Kidney (tissue), 14 donors: ENCODE measurements around the gene FRMD1. TPM values are rescaled to one million over a fixed set of nuclear protein-coding genes. Genes with fewer than 3 reads are reported as not detected.

ENCODE experiments used
- DNase-seq, 5 donors: peaks; one replicate each; pipeline ENCODE4 v3.0.0-alpha.2; 2013 to 2020
- FAIRE-seq: peaks from 2 replicates; lab custom pipeline; 2012; peaks lifted over from hg19 to GRCh38; lab: Jason Lieb, UNC
- H3K27ac ChIP-seq, 2 donors: one replicate each; pipeline ENCODE4 v1.7.0; 2013; ENCODE audit warnings: low read depth in 2 of 2, low read length in 2 of 2, inconsistent platforms in 1 of 2
- H3K27me3 ChIP-seq: one replicate; pipeline ENCODE4 v1.7.1; 2013; ENCODE audit warnings: low read length, inconsistent platforms; ENCODE audit not compliant: control insufficient read depth, insufficient read depth
- H3K36me3 ChIP-seq, 3 donors: one replicate each; pipeline versions ENCODE4 v1.7.0 to v1.7.1; 2013; ENCODE audit warnings: low read length in 3 of 3, control low read depth in 1 of 3, inconsistent platforms in 1 of 3; ENCODE audit not compliant: insufficient read depth in 3 of 3, control insufficient read depth in 2 of 3
- H3K4me1 ChIP-seq, 3 donors: one replicate each; pipeline versions ENCODE4 v1.7.0 to v1.7.1; 2013; ENCODE audit warnings: low read length in 3 of 3, inconsistent platforms in 1 of 3, low read depth in 1 of 3; ENCODE audit not compliant: control insufficient read depth in 2 of 3, insufficient read depth in 2 of 3
- H3K4me3 ChIP-seq, 3 donors: one replicate each; pipeline versions ENCODE4 v1.7.0 to v1.8.1; 2013; ENCODE audit warnings: low read length in 3 of 3, control low read depth in 1 of 3, inconsistent platforms in 1 of 3
- H3K9ac ChIP-seq, 3 donors: one replicate each; pipeline versions ENCODE4 v1.7.0 to v1.7.1; 2013; ENCODE audit warnings: low read length in 3 of 3, control low read depth in 1 of 3, inconsistent platforms in 1 of 3
- H3K9me3 ChIP-seq, 3 donors: one replicate each; pipeline versions ENCODE4 v1.7.0 to v1.7.1; 2013; ENCODE audit warnings: low read length in 3 of 3, control low read depth in 1 of 3, inconsistent platforms in 1 of 3; ENCODE audit not compliant: control insufficient read depth in 2 of 3, insufficient read depth in 1 of 3
- intact Hi-C: fragments of 100-400 bp; cut with DNase I; formaldehyde crosslinking; loops from one replicate; pipeline ENCODE4 v1.11.1; 2022
- polyA plus RNA-seq: library from polyadenylated mRNA; stranded (reverse); fragments of 350-450 nt; fragmentation: Illumina TruSeq; extraction: RNeasy Lipid Tissue Mini Kit (QIAGEN cat#74804); gene quantifications from one replicate; pipeline ENCODE4 v1.2.3, GENCODE V29; 2014; ENCODE audit warnings: low read depth, low replicate concordance; ENCODE audit not compliant: insufficient read depth
- total RNA-seq: library from RNA; stranded (reverse); fragmentation: NEBNext Ultra II Directional; extraction: Animal tissue kit (Norgen Biotek cat#: 25700); gene quantifications from one replicate; pipeline ENCODE4 v1.2.1, GENCODE V29; 2021
- TF ChIP-seq, protein P1 (sequence below): IDR thresholded peaks from 3 replicates; pipeline ENCODE4 v1.5.1; 2012; ENCODE audit warnings: mild to moderate bottlenecking, moderate library complexity, borderline replicate concordance; ENCODE audit not compliant: insufficient read depth; ENCODE audit errors: extremely low read depth
- donor health status: control.
- donor health status: control.
- donor health status: control.
- donor health status: control.
- donor health status: control.
- donor health status: DM: yes; HTN: yes; CAD: no.
- donor health status: Normal renal cell carcinoma (clear cell type).

Gene FRMD1
- total and polyA plus RNA-seq, 2 donors from 2014 or later: 1.1 to 7.5 TPM

DNA sequence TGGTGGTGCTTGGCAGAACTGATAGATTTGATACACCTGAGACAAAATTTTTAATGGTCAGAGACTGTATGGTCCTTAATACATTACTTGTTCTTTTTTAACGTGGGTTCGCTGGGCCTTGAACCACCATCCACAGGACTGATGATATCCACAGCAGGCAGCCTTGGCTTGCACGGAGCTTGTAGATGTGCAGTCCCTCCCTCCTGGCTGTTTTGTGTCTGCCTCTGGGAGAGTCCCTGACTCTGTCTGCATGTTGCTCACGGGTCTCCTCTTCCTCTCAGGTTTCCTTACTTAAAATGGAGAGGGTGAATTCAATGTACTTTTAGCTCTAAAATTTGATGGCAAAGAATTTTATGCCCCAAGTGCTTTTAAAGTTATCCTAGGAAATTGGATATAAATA is 64.0 kb downstream of the FRMD1 start:
- TF ChIP-seq, protein P1, sequence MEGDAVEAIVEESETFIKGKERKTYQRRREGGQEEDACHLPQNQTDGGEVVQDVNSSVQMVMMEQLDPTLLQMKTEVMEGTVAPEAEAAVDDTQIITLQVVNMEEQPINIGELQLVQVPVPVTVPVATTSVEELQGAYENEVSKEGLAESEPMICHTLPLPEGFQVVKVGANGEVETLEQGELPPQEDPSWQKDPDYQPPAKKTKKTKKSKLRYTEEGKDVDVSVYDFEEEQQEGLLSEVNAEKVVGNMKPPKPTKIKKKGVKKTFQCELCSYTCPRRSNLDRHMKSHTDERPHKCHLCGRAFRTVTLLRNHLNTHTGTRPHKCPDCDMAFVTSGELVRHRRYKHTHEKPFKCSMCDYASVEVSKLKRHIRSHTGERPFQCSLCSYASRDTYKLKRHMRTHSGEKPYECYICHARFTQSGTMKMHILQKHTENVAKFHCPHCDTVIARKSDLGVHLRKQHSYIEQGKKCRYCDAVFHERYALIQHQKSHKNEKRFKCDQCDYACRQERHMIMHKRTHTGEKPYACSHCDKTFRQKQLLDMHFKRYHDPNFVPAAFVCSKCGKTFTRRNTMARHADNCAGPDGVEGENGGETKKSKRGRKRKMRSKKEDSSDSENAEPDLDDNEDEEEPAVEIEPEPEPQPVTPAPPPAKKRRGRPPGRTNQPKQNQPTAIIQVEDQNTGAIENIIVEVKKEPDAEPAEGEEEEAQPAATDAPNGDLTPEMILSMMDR: no peak
- Histone ChIP-seq H3K27me3 (no peaks in the 10 kb centered on the region), H3K4me1 (no peaks in the 10 kb centered on the region), H3K36me3 (no peaks in the 10 kb centered on the region), H3K9ac (no peak overlapping the region), H3K27ac (no peak overlapping the region), H3K9me3 (peaks cover 0 to 18% (median 3%) of the 10 kb centered on the region in 3 donors), H3K4me3 (no peak overlapping the region)
- intact Hi-C loops: no loop called here
- FAIRE-seq (no peak), DNase-seq (peak in 1 of 5 donors; percentile 9)

DNA sequence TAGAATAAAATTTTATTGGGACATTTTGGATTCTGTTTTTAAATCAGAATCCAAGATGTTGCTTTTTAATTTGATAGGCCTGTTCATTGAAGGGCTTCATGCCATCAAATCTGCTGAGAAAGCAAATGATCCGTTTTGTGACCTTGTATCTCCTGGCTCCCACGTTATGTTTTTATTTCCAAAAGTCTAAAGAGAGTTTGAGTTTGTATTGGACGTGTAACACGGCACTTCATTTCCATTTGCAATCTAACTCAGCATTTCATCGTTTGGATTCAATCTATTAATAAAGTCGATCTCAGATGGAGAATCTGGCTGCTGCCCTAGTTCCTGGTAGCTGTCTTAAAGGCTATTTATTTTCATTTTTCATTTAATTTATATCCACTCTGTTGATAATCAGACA is 64.6 kb downstream of the FRMD1 start:
- no peaks in the 10 kb centered on the region for H3K27me3 ChIP-seq
- H3K27ac ChIP-seq: no peak overlapping the region
- TF ChIP-seq, protein P1: no peak
- no peaks in the 10 kb centered on the region for H3K4me1 ChIP-seq
- DNase-seq (no peak), FAIRE-seq (no peak)
- peaks cover 0 to 18% (median 3%) of the 10 kb centered on the region in 3 donors for H3K9me3 ChIP-seq
- intact Hi-C loops: no loop called here
- H3K9ac ChIP-seq: no peak overlapping the region
- H3K4me3 ChIP-seq: no peak overlapping the region
- no peaks in the 10 kb centered on the region for H3K36me3 ChIP-seq

- TF ChIP-seq, protein P1: no peak
- intact Hi-C loops: no loop called here
- H3K36me3 ChIP-seq: no peaks in the 10 kb centered on the region
- H3K4me3 ChIP-seq: no peak overlapping the region
- H3K27ac ChIP-seq: no peak overlapping the region
- FAIRE-seq: no peak
- no peaks in the 10 kb centered on the region for H3K4me1 ChIP-seq
- no peak overlapping the region for H3K9ac ChIP-seq
- H3K9me3 ChIP-seq: peaks cover 0 to 18% (median 3%) of the 10 kb centered on the region in 3 donors
- DNase-seq: peak in 1 of 5 donors; percentile 20
- H3K27me3 ChIP-seq: no peaks in the 10 kb centered on the region
Observed at GRCh38 chr6:168013250-168013915, 65.6 kb downstream of the FRMD1 start.
